Breast epithelium (tissue), 3 donors: Measurements from ENCODE around the gene SLC2A3.

Source experiments
- CTCF ChIP-seq, 3 donors: fragments of 450-650 bp; IDR thresholded peaks; one replicate each; pipeline ENCODE4 v1.5.1; 2016 to 2017; ENCODE audit warnings: antibody characterized with exemption in 3 of 3, mild to moderate bottlenecking in 3 of 3, moderate library complexity in 3 of 3
- POLR2AphosphoS5 ChIP-seq, 3 donors: sonication (generic); formaldehyde crosslinking; IDR thresholded peaks; one replicate each; pipeline ENCODE4 v1.6.1; 2017; ENCODE audit warnings: antibody characterized with exemption in 3 of 3

GRCh38 chr12:7872566-7873319 lies 63.2 kb downstream of the SLC2A3 start, which contains the start of gene SLC2A14:
- TF ChIP-seq CTCF (IDR thresholded peaks at IDR 0.05) (no peak), POLR2AphosphoS5 (IDR thresholded peaks at IDR 0.05) (no peak)
